Measurements from ENCODE around the gene PHKA1.
A peak's percentile ranks its signal among the peaks of the same experiment; 100 is the strongest.
"Not testable (repeated sequence)": the region's sequence is repeated elsewhere in the genome, so short reads cannot be mapped to it uniquely, and the experiment has no call there.

Gene PHKA1

GRCh38 chrX:72663737-72664136 is 50.4 kb downstream of the PHKA1 start:
- no peak for DNase-seq

- DNase-seq: peak; percentile 0
These were observed 51.9 kb downstream of the PHKA1 start for GRCh38 chrX:72662020-72662747.

- DNase-seq: no peak
These were observed 54.4 kb downstream of the PHKA1 start for GRCh38 chrX:72659723-72660122.

GRCh38 chrX:72652082-72652481 is 62.0 kb downstream of the PHKA1 start:
- no peak for DNase-seq

GRCh38 chrX:72644946-72645345 is 69.2 kb downstream of the PHKA1 start:
- DNase-seq: no peak

GRCh38 chrX:72641611-72642010 is 72.5 kb downstream of the PHKA1 start:
- no peak for DNase-seq

GRCh38 chrX:72635930-72636329 is 78.2 kb downstream of the PHKA1 start:
- DNase-seq: no peak

- no peak for DNase-seq
These were observed 79.8 kb downstream of the PHKA1 start for GRCh38 chrX:72634331-72634730.

GRCh38 chrX:72630185-72630584 is 83.9 kb downstream of the PHKA1 start:
- no peak for DNase-seq

GRCh38 chrX:72624194-72624593 is 89.9 kb downstream of the PHKA1 start:
- no peak for DNase-seq

GRCh38 chrX:72621625-72622485 is 92.3 kb downstream of the PHKA1 start:
- DNase-seq: no peak

GRCh38 chrX:72621163-72621562 is 92.9 kb downstream of the PHKA1 start:
- DNase-seq: no peak

GRCh38 chrX:72620550-72621145 is 93.5 kb downstream of the PHKA1 start:
- no peak for DNase-seq

- DNase-seq: no peak
These were observed 104.8 kb downstream of the PHKA1 start for GRCh38 chrX:72609313-72609712.

GRCh38 chrX:72604705-72605104 is 109.4 kb downstream of the PHKA1 start:
- DNase-seq: no peak

- DNase-seq: no peak
These were observed 110.0 kb downstream of the PHKA1 start for GRCh38 chrX:72604112-72604511.

GRCh38 chrX:72591038-72591437 is 123.1 kb downstream of the PHKA1 start:
- DNase-seq: not testable (repeated sequence)

- no peak for DNase-seq
These were observed 129.9 kb downstream of the PHKA1 start for GRCh38 chrX:72584163-72584562.

GRCh38 chrX:72576141-72576894 is 137.8 kb downstream of the PHKA1 start:
- no peak for DNase-seq

GRCh38 chrX:72573158-72573511 is 141.0 kb downstream of the PHKA1 start:
- no peak for DNase-seq

- DNase-seq: peak; percentile 55
These were observed 141.6 kb downstream of the PHKA1 start, which contains the start of gene HDAC8 for GRCh38 chrX:72572248-72573157. Gene HDAC8 (minus strand): TSS chrX:72572843. CDS start chrX:72572761, 82 bp downstream.

- no peak for DNase-seq
These were observed 144.3 kb downstream of the PHKA1 start for GRCh38 chrX:72569786-72570185.

Data from CD4-positive, alpha-beta T cell treated with Interferon gamma for 1 hour (primary cell).